CD14-positive monocyte (primary cell): ENCODE measurements around the gene FBXO48. TPM values are rescaled to one million over a fixed set of nuclear protein-coding genes. Genes with fewer than 3 reads are reported as not detected.
"Not testable (repeated sequence)": the region's sequence is repeated elsewhere in the genome, so short reads cannot be mapped to it uniquely, and the experiment has no call there.

ENCODE experiments used
- DNase-seq, 3 donors: peaks; one replicate each; pipeline ENCODE4 v3.0.0-alpha.2; 2011 to 2022
- H2AFZ ChIP-seq: 2 replicates; pipeline ENCODE4 v1.6.0; 2012; ENCODE audit warnings: mild to moderate bottlenecking, low read depth, low read length, inconsistent platforms; ENCODE audit not compliant: insufficient read depth, poor library complexity, severe bottlenecking
- H3K27ac ChIP-seq, 2 donors: 1 replicate in 1 of 2; 2 replicates in 1 of 2; pipeline ENCODE4 v1.5.1; 2012 to 2013; ENCODE audit warnings: low read length in 2 of 2, control low read depth in 1 of 2, inconsistent platforms in 1 of 2, low read depth in 1 of 2, mild to moderate bottlenecking in 1 of 2
- H3K27me3 ChIP-seq, 2 donors: one replicate each; pipeline versions ENCODE4 v1.6.0 to v1.6.1; 2011 to 2013; ENCODE audit warnings: low read length in 2 of 2; ENCODE audit not compliant: control insufficient read depth in 2 of 2, insufficient read depth in 2 of 2
- H3K36me3 ChIP-seq, 2 donors: replicated peaks in 1 of 2; 1 replicate in 1 of 2; 2 replicates in 1 of 2; pipeline versions ENCODE4 v1.5.1 to v1.6.1; 2012 to 2013; ENCODE audit warnings: low read length in 2 of 2, control low read depth in 1 of 2, inconsistent platforms in 1 of 2, mild to moderate bottlenecking in 1 of 2; ENCODE audit not compliant: insufficient read depth in 2 of 2, control insufficient read depth in 1 of 2
- H3K4me1 ChIP-seq, 2 donors: 1 replicate in 1 of 2; 2 replicates in 1 of 2; pipeline versions ENCODE4 v1.5.1 to v1.6.1; 2012 to 2013; ENCODE audit warnings: low read length in 2 of 2, control low read depth in 1 of 2, inconsistent platforms in 1 of 2, mild to moderate bottlenecking in 1 of 2, moderate library complexity in 1 of 2; ENCODE audit not compliant: insufficient read depth in 2 of 2, control insufficient read depth in 1 of 2
- H3K4me2 ChIP-seq: replicated peaks from 2 replicates; pipeline ENCODE3; 2012; ENCODE audit warnings: low read length, moderate library complexity, mild to moderate bottlenecking; ENCODE audit not compliant: poor library complexity, severe bottlenecking; ENCODE audit errors: extremely low read depth
- H3K4me3 ChIP-seq, 3 experiments: fragments of 200-600 bp in 1 of 3; sonication (generic) in 1 of 3; replicated peaks in 1 of 3; 1 replicate in 2 of 3; 2 replicates in 1 of 3; pipeline ENCODE4 v1.5.1; 2011 to 2013; ENCODE audit warnings: low read length in 3 of 3, mild to moderate bottlenecking in 3 of 3, control low read depth in 2 of 3, low read depth in 2 of 3, inconsistent platforms in 1 of 3, moderate library complexity in 1 of 3
- H3K79me2 ChIP-seq: 2 replicates; pipeline ENCODE4 v1.6.0; 2012; ENCODE audit warnings: mild to moderate bottlenecking, control low read depth, inconsistent platforms, low read length, moderate library complexity; ENCODE audit not compliant: insufficient read depth
- H3K9ac ChIP-seq: 2 replicates; pipeline ENCODE4 v1.6.0; 2017; ENCODE audit warnings: low read length, mild to moderate bottlenecking; ENCODE audit not compliant: insufficient read depth, poor library complexity, severe bottlenecking
- H3K9me3 ChIP-seq, 2 donors: replicated peaks in 1 of 2; 1 replicate in 1 of 2; 2 replicates in 1 of 2; pipeline versions ENCODE4 v1.5.1 to v1.6.1; 2012 to 2013; ENCODE audit warnings: low read length in 2 of 2, control low read depth in 1 of 2; ENCODE audit not compliant: control insufficient read depth in 1 of 2, insufficient read depth in 1 of 2
- H4K20me1 ChIP-seq: 2 replicates; pipeline ENCODE4 v1.6.0; 2012; ENCODE audit warnings: mild to moderate bottlenecking, low read length, control low read depth, moderate library complexity; ENCODE audit not compliant: insufficient read depth
- H3K27ac Mint-ChIP-seq, 7 donors: one replicate each; pipeline ENCODE4 v1.8.0; 2020; ENCODE audit warnings: mild to moderate bottlenecking in 7 of 7, mixed read lengths in 7 of 7, moderate library complexity in 6 of 7, inconsistent platforms in 2 of 7
- H3K27me3 Mint-ChIP-seq, 3 donors: one replicate each; pipeline ENCODE4 v1.8.0; 2021 to 2022; ENCODE audit warnings: low read depth in 3 of 3, mild to moderate bottlenecking in 3 of 3, mixed read lengths in 3 of 3, moderate library complexity in 3 of 3, inconsistent platforms in 1 of 3
- H3K36me3 Mint-ChIP-seq, 2 donors: one replicate each; pipeline ENCODE4 v1.8.0; 2020; ENCODE audit warnings: mixed read lengths in 2 of 2, inconsistent platforms in 1 of 2, mild to moderate bottlenecking in 1 of 2
- H3K4me1 Mint-ChIP-seq: one replicate; pipeline ENCODE4 v1.8.0; 2020; ENCODE audit warnings: mild to moderate bottlenecking, mixed read lengths
- H3K4me3 Mint-ChIP-seq, 2 donors: one replicate each; pipeline ENCODE4 v1.8.0; 2020; ENCODE audit warnings: mild to moderate bottlenecking in 2 of 2, mixed read lengths in 2 of 2, moderate library complexity in 1 of 2
- H3K9me3 Mint-ChIP-seq, 7 donors: one replicate each; pipeline ENCODE4 v1.8.0; 2020 to 2022; ENCODE audit warnings: mixed read lengths in 7 of 7, mild to moderate bottlenecking in 6 of 7, moderate library complexity in 6 of 7, inconsistent platforms in 2 of 7
- CTCF ChIP-seq: fragments of 200-600 bp; IDR thresholded peaks from one replicate; pipeline ENCODE4 v1.8.0; 2022; ENCODE audit warnings: antibody characterized with exemption, mild to moderate bottlenecking
- WGBS: methylation state at CpG from one replicate; pipeline ENCODE4 v1.1.5; 2013; ENCODE audit warnings: missing lambda C conversion rate; ENCODE audit not compliant: insufficient coverage; 5-methylcytosine and 5-hydroxymethylcytosine counted together
- intact Hi-C, 2 donors: fragments of 100-400 bp; cut with micrococcal nuclease; formaldehyde crosslinking; loops; one replicate each; pipeline versions ENCODE4 v1.15.0 to v1.15.1; 2023
- polyA plus RNA-seq, 3 donors: library from polyadenylated mRNA; depleted of rRNA in 1 of 3; unstranded in 2 of 3; stranded (reverse) in 1 of 3; fragments of 300-500 nt in 2 of 3; fragments of >200 nt in 1 of 3; fragmentation: Illumina TruSeq in 2 of 3; gene quantifications; 1 replicate in 2 of 3; 2 replicates in 1 of 3; pipeline ENCODE4 v1.2.3, GENCODE V29; 2012 to 2021

FBXO48 gene
- polyA plus RNA-seq, 3 donors, result 0.08 to 0.85 (median 0.31) TPM

GRCh38 chr2:68489282-68489681 is 22.2 kb upstream of the FBXO48 start:
- WGBS, result no CpG with 5 or more reads among the region's 1 CpG
- no peaks in the 10 kb centered on the region for H3K79me2 ChIP-seq
- Mint-ChIP-seq H3K9me3 (peaks cover 0 to 10% (median 6%) of the 10 kb centered on the region in 7 donors), H3K27ac (no peak overlapping the region), H3K4me1 (peaks cover 10% of the 10 kb centered on the region), H3K36me3 (no peaks in the 10 kb centered on the region), H3K4me3 (no peak overlapping the region), H3K27me3 (no peaks in the 10 kb centered on the region)
- TF ChIP-seq CTCF, result no peak
- H4K20me1 ChIP-seq, result no peaks in the 10 kb centered on the region
- no peaks in the 10 kb centered on the region for H3K27me3 ChIP-seq
- no peak for DNase-seq
- H3K27ac ChIP-seq, result no peak overlapping the region
- H3K36me3 ChIP-seq, result no peaks in the 10 kb centered on the region
- no peak overlapping the region for H3K4me2 ChIP-seq
- intact Hi-C loops, result no loop called here
- no peak overlapping the region for H2AFZ ChIP-seq
- H3K9me3 ChIP-seq, result no peaks in the 10 kb centered on the region
- H3K4me3 ChIP-seq, result no peak overlapping the region
- H3K4me1 ChIP-seq, result no peaks in the 10 kb centered on the region
- H3K9ac ChIP-seq, result no peak overlapping the region

- H3K36me3 Mint-ChIP-seq, H3K4me3 ChIP-seq, H3K27ac ChIP-seq, H2AFZ ChIP-seq, H3K9me3 Mint-ChIP-seq, H3K27me3 ChIP-seq, H3K9me3 ChIP-seq, H3K27ac Mint-ChIP-seq, DNase-seq, intact Hi-C loops, H3K79me2 ChIP-seq, H3K4me3 Mint-ChIP-seq, H3K4me1 ChIP-seq, H3K4me1 Mint-ChIP-seq, H3K4me2 ChIP-seq, H4K20me1 ChIP-seq, H3K9ac ChIP-seq, H3K36me3 ChIP-seq, H3K27me3 Mint-ChIP-seq: not testable (repeated sequence)
- no CpG with 5 or more reads among the region's 1 CpG for WGBS
Observed at GRCh38 chr2:68488605-68489004, 21.5 kb upstream of the FBXO48 start.
